Measurements from ENCODE around the gene ZFP92.

ZFP92 gene

GRCh38 chrX:153441296-153441695 lies 30.0 kb downstream of the ZFP92 start:
- no peak for DNase-seq

- no peak for DNase-seq
Measured at GRCh38 chrX:153441981-153442380, 30.7 kb downstream of the ZFP92 start.

GRCh38 chrX:153442463-153442862 lies 31.2 kb downstream of the ZFP92 start:
- no peak for DNase-seq

- no peak for DNase-seq
Measured at GRCh38 chrX:153443476-153444332, 32.4 kb downstream of the ZFP92 start.

DNA sequence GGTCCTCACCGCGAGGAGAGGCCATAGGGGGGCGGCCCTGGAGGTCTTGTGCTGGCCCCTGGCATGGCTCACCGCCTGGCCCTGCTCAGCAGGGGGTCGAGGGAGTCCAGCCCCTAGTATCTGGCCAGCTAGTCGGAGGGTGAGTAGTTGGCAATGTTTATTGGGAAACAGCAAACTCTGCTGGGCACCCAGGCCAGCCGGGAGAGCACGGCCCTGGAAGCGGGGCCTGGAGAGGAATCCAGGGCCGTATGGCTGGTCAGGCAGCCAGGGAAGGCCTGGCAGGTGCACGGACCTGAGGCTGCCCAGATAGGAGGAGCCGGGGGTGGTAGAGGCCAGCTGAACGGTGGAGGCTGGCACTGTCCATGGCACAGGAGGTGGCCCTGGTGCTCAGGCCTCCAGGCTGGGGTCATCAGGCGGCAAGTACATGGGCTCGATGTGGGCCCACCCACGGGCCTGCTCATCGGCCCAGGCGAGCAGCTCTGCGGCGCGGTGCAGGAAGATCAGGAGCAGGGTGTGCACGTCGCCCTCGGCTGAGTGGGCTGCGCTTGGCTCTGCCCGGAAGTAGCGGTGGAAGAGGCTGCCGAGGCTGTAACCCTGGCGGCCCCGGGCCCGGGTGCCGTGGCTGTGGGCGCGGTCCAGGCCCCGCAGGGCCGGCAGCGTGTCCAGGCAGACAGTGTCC lies 33.2 kb downstream of the ZFP92 start:
- DNase-seq: no peak

GRCh38 chrX:153445106-153445855 lies 34.0 kb downstream of the ZFP92 start:
- DNase-seq: no peak

- no peak for DNase-seq
Measured at GRCh38 chrX:153445856-153446635, 34.8 kb downstream of the ZFP92 start, which contains the start of gene TREX2. TREX2 (minus strand) TSS chrX:153446056; CDS start chrX:153445430, 626 bp downstream.

DNA sequence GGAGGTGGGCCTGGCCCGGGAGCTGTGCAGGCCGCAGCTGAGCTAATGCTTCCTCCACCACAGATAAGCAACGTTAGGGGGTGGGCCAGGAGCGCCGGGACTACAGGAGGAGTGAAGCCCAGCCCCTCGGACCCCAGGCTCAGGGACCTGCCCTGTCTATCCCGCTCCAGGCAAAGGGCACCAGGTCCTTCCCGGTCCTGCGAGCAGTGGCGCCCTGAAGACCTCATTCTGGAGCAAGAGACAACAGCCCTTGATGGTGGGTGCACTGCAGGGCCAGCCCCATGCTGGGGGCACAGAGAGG lies 35.3 kb downstream of the ZFP92 start:
- DNase-seq: no peak

DNA sequence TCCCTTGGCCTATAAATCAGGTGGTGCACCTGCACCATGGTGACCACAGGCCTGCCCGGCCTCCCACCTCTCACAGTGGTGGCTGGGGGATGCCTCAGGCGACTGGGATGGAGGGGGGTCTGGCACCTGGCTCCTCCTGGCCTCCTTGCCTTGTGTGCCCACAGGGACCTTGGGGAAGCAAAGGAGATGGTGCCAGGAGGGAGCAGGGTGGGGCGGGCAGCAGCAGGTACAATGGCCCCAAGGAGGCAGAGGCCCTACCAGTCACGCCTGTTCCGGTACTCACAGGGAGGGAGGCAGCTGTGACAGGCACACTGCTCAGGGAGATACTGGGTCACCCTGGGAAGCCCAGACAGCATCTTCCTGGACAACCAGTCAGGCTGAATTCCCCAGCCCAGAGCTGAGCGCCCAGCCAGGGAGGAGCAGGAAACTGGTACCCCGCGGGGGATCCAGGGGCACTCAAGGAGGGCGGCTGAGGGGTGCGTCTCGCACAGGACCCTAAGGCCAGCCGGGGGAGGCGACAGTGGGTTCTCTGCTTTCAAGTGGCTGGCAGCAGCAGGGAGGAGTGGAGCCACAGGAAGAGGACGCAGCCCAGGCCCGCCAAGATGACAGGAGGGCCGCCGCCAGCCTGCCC lies 35.8 kb downstream of the ZFP92 start:
- no peak for DNase-seq

DNA sequence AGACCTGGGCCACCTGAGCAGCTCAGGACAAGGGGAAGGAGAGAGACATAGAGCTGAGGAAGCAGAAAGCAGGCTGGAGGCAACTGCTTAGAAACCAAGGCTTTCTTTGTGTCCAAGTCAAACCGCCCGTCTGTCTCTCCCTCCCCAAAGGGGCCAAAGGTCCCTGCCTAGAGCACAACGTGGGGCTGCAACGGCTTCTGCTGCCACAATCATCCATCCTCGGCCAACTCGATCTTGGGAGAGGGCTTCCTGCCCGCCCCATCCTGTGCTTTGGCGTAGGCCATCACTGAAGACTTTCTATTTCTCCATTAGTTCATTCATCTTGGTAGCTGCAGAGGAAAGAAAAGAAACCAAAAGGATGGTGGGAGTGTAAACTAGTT lies 36.3 kb downstream of the ZFP92 start:
- no peak for DNase-seq

GRCh38 chrX:153448556-153449367 lies 37.5 kb downstream of the ZFP92 start:
- no peak for DNase-seq

GRCh38 chrX:153449368-153450113 lies 38.3 kb downstream of the ZFP92 start:
- DNase-seq: no peak

- no peak for DNase-seq
Measured at GRCh38 chrX:153450114-153450948, 39.1 kb downstream of the ZFP92 start.

DNA sequence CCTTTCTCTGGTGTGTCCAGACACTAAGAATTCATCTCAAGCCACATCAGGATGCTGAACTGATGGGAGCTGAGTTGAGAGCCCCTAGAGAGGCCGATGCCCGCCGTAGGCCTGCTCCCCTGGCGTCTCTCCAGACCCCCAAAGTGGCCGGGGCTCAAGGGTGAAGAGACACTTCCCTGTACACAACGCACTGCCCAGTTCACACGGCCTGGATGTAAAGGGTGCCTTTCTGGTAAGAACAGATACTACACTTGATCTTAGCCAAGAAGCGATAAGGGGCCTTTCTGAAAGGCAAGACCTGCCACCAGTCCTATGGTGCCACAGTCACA lies 39.6 kb downstream of the ZFP92 start:
- DNase-seq: no peak

DNA sequence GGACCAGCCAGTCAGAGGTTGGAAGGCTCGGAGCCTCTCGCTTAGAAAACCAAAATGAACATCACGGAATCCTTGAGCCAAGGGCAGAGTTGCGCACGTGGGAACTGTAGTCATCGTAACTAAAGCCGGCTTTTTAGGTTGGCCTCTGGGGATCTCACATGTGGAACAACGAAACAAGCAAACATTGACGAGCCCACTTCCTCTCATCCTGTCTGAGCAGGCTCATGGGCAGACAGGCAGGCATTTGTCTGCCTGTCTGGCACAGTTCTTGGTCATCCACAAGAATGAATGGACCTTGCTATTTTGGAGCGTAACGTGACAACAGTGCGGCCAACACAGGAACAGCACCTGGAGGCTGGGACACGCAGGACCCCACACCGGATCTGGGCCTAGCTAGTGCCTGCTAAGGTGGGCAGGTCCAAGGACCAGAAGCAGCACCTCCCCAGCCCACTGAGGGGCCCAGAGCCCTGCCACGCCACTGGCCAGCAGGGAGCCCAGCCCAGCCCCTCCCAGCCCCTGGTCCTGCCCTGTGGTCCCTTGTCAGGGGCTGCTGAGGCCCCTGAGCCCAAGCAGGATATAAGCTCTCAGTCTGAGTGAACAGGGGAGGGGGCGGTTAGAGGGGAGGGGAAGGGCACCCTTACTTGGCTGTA lies 43.8 kb downstream of the ZFP92 start:
- no peak for DNase-seq

- no peak for DNase-seq
Measured at GRCh38 chrX:153455571-153455970, 44.3 kb downstream of the ZFP92 start.

DNA sequence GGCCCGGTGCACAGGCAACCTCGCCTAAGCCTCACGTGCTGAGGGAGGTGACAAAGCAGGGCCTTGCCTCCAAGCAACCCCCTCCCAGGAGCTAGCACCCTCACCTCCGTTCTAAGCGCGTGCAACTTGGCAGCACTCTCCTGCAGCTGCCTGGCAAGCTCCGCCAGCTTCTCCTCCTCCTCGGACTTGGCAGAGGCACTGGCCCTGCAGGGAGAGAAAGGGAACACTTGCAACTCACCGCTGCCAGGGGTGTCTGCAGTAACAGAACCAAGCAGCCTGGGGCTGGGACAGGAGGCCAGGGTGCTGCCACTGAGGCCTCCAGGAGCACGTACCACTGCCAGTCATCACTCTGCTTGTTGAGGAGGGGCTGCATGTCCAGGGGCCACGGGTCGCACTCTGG lies 44.9 kb downstream of the ZFP92 start:
- DNase-seq: no peak

DNA sequence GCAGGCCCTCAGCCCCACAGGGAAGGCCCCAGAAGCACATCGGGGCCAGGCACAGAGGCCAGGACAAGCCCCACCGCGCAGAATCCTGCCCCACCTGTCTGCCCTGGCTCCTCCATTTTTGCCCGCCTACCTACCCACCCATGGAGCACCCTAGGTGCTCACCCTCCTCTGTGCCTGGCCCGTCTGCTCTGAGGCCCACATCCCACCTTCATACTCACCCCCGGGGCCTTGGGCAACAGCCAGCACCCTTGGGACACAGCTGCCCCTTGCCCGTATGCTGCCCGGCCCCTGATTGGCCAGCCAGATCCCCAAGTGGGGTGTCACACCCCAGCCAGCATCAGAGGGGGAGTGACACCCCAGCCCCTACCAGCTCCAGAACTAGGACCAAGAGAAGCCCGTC lies 45.4 kb downstream of the ZFP92 start:
- DNase-seq: no peak

- DNase-seq: no peak
Measured at GRCh38 chrX:153457136-153457825, 46.0 kb downstream of the ZFP92 start.
